SJCRH30 (cell line): ENCODE results near the gene RECQL5. TPM values are rescaled to one million over a fixed set of nuclear protein-coding genes. Genes with fewer than 3 reads are reported as not detected.
"Not testable (repeated sequence)": the region's sequence is repeated elsewhere in the genome, so short reads cannot be mapped to it uniquely, and the experiment has no call there.

Experiments
- DNase-seq, 2 experiments: peaks; one replicate each; pipeline ENCODE4 v3.0.0-alpha.2; 2015 to 2020
- H3K27ac ChIP-seq: fragments of 250-450 bp; sonication (Bioruptor Pico); 2 replicates; pipeline ENCODE4 v1.5.1; 2020; ENCODE audit warnings: mild to moderate bottlenecking, moderate library complexity
- H3K27me3 ChIP-seq: fragments of 250-450 bp; sonication (Bioruptor Pico); 2 replicates; pipeline ENCODE4 v1.5.1; 2020; ENCODE audit warnings: mild to moderate bottlenecking, moderate library complexity
- H3K36me3 ChIP-seq: fragments of 250-450 bp; sonication (Bioruptor Pico); 2 replicates; pipeline ENCODE4 v1.5.1; 2020; ENCODE audit warnings: mild to moderate bottlenecking, moderate library complexity
- H3K4me1 ChIP-seq: fragments of 250-450 bp; sonication (Bioruptor Pico); 2 replicates; pipeline ENCODE4 v1.5.1; 2020; ENCODE audit warnings: mild to moderate bottlenecking, moderate library complexity
- H3K4me3 ChIP-seq: fragments of 250-450 bp; sonication (Bioruptor Pico); 2 replicates; pipeline ENCODE4 v1.5.1; 2020; ENCODE audit warnings: mild to moderate bottlenecking, moderate library complexity
- H3K9me3 ChIP-seq: fragments of 250-450 bp; sonication (Bioruptor Pico); replicated peaks from 2 replicates; pipeline ENCODE4 v1.5.1; 2020; ENCODE audit warnings: mild to moderate bottlenecking, moderate library complexity
- total RNA-seq: library from RNA; depleted of rRNA; stranded (reverse); fragments of >200 nt; shearing (Covaris generic); gene quantifications from 2 replicates; pipeline ENCODE4 v1.2.3, GENCODE V29; 2014

RECQL5 gene
- total RNA-seq, 1 experiment from 2014 or later = 28.1 TPM

DNA sequence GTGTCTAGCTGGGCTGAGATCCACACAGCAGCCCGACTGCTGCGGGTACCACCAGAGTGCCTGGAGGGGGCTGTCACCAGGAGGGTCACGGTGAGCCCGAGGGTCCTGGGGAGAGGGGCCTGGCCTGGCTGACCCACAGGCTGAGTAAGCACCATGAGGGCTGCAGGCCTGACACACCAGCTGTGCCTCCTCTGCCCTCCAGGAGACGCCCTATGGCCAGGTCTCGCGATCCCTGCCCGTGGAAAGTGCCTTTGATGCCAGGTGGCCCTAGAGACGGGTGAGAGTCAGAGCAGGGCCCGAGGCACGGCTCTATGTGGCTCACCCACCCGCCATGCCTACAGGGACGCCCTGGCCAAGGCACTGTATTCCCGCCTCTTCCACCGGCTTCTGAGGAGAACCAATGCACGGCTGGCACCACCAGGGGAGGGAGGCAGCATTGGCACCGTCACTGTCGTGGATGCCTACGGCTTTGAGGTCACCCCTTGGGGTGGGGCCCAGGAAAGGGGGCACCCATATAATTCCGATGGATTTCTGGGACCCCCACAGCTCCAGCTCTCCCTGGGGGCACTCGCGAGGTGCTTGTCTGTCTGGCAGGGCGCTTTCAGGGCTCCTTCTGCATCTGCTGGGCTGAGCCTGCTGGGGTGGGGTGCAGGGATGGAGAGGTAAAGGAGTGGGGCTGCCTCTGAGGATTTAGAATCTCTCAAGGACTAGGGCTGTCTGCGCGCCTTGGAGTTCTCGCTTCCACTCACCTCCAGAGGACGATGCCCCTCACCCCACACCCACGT is 72.3 kb downstream of the RECQL5 start:
- Histone ChIP-seq H3K4me1 (no peaks in the 10 kb centered on the region), H3K27me3 (peaks cover 35% of the 10 kb centered on the region), H3K36me3 (no peaks in the 10 kb centered on the region), H3K9me3 (no peaks in the 10 kb centered on the region), H3K27ac (no peak overlapping the region), H3K4me3 (no peak overlapping the region)
- no peak for DNase-seq

- not testable (repeated sequence) for H3K36me3 ChIP-seq, H3K4me1 ChIP-seq, H3K4me3 ChIP-seq, H3K27ac ChIP-seq, DNase-seq, H3K9me3 ChIP-seq
- peaks cover 35% of the 10 kb centered on the region for H3K27me3 ChIP-seq
Observed at GRCh38 chr17:75593430-75593829, 73.5 kb downstream of the RECQL5 start.

DNA sequence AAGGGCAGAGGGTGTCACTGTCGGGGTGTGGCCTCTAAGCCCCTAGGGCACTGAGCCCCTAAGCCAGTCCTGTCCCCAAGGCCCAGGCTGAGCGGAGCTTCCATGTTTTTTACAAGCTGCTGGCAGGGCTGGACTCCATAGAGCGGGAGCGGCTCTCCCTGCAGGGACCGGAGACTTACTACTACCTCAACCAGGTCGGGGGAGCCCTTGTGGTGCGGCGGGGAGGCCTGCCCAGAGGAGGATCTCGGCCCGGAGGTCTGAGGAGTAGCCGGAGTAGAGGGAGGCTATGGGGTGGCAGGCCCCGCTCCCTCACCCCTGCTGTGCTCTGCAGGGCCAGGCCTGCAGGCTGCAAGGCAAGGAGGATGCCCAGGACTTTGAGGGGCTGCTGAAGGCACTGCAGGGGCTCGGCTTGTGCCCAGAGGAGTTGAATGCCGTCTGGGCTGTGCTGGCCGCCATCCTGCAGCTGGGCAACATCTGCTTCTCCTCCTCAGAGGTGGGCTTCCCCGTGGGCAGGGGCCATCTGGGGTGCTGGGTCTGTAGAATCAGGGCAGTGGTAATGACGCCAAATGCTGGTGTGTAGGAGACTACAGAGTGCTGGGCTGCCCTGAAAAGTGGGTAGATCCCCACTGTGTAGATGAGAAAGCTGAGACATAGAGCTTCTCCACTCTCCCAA is 74.5 kb downstream of the RECQL5 start:
- Histone ChIP-seq H3K36me3 (no peaks in the 10 kb centered on the region), H3K27me3 (peaks cover 37% of the 10 kb centered on the region), H3K4me3 (no peak overlapping the region), H3K27ac (no peak overlapping the region), H3K9me3 (no peaks in the 10 kb centered on the region), H3K4me1 (no peaks in the 10 kb centered on the region)
- DNase-seq = no peak

DNA sequence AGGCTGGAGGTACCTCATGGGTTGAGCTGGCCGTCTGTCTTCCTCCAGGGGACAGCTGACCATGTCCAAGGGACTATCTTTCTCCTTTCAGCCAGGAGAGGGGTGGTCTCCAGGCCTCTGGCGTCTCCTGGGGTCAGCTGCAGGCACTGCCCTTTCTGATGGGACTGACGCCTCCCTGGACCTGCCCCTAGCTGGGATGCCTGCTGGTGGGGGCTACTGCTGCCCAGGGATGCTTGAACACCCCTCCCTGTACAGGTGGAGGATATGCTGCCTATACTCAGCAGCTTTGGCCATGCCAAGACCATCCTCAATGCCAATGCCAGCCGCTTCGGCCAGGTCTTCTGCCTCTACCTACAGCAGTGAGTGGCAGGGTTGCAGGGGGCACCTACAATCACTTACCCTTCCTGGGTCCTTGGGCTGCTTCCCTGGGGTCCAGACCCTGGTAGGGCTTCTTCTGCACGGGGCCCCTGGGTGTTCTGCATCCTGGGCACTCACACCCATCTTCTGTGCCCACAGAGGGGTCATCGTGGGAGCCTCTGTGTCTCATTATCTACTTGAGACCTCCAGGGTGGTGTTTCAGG is 75.1 kb downstream of the RECQL5 start:
- H3K36me3 ChIP-seq = no peaks in the 10 kb centered on the region
- H3K4me1 ChIP-seq = no peaks in the 10 kb centered on the region
- no peaks in the 10 kb centered on the region for H3K9me3 ChIP-seq
- peaks cover 38% of the 10 kb centered on the region for H3K27me3 ChIP-seq
- H3K27ac ChIP-seq = no peak overlapping the region
- H3K4me3 ChIP-seq = no peak overlapping the region
- no peak for DNase-seq

DNA sequence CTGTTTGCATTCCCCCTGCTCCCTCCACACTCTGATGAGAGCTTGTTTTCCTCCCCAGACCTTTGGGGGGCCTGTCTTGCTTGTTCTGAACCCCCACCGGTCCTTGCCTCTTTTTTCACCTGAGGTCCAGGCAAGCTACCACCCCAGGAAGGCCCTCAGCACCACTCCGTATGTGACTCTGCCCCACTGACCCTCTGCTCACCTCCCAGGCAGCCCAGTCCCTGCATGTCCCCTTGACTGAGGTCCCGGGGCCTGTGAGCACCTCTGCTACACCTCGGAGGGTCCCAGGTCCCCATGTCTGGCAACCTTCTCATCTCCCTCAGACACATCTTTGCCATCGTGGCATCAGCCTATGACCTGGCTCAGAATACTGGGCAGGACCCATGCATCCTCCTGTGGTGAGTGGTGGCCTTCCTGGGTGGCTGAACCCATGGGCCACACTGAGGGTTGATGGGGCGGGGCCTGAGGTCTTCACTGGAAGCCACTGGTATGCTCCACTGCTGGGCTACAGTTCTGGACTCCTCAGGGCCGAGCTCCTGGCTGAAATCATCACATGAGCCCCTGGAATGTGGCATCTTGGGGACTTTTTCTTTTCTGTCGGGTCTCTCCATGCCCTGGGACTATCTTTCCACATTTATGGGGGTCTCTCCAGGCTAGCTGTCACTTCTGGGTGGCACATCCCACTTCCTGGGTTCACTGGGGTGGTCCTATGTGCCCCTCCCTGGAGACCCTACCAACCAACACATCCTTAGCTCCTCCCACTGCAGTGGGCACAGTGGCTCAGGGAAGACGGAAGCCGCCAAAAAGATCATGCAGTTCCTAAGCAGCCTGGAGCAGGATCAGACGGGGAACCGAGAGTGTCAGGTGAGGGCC is 75.9 kb downstream of the RECQL5 start:
- H3K27ac ChIP-seq = no peak overlapping the region
- DNase-seq = no peak
- H3K4me1 ChIP-seq = no peaks in the 10 kb centered on the region
- H3K4me3 ChIP-seq = no peak overlapping the region
- H3K27me3 ChIP-seq = peaks cover 31% of the 10 kb centered on the region; the same call in 1 of the 2 replicates
- H3K36me3 ChIP-seq = no peaks in the 10 kb centered on the region
- no peaks in the 10 kb centered on the region for H3K9me3 ChIP-seq

DNA sequence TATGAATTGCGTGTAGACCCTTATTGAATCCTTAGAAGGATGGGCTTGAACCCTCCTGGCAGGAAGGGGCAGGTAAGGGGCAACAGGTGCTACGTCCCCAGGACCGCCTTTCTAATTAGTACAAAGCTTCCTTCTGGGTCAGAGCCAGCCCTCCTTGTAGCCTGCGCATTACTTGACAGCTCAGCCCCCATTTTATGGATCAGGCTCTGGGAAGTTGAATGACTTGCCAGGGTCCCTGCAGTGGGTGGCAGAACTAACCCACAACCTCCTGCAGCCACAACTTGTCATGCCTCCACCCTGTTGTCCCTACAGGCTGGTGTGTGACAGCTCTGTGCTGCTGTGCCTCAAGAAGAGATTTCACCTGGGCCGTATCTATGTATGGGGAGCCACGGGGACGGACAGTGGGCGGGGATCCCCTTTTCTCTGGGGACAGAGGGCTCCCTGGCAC is 76.6 kb downstream of the RECQL5 start:
- Histone ChIP-seq H3K4me1 (no peaks in the 10 kb centered on the region), H3K27me3 (peaks cover 24% of the 10 kb centered on the region; the same call in 1 of the 2 replicates)

DNA sequence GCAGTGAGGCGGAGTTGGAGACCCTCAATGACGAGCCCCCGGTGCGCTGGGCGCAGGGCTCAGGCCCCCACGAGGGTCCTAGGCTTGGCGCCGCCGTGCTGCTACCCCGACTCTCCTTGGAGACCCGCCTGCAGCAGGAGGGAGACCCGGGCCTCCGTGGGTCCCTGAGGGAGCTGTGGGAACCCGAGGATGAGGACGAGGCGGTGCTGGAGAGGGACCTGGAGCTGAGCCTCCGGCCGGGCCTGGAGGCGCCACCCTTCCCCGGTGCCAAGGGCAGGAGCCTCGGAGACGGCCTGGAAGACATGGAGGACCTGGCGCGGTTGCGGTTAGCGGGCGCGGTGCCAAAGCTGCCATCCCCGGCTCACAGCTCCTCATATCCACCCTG is 77.0 kb downstream of the RECQL5 start:
- Histone ChIP-seq H3K4me1 (no peaks in the 10 kb centered on the region), H3K36me3 (no peaks in the 10 kb centered on the region), H3K27ac (no peak overlapping the region), H3K4me3 (peak overlapping the region; percentile 59), H3K9me3 (no peaks in the 10 kb centered on the region), H3K27me3 (peaks cover 20% of the 10 kb centered on the region; the same call in 1 of the 2 replicates)
- DNase-seq = peak in 1 of 2 experiments; percentile 9

More for the DNA sequence above, 76.6 kb downstream of the RECQL5 start:
- Histone ChIP-seq H3K36me3 (no peaks in the 10 kb centered on the region), H3K4me3 (no peak overlapping the region), H3K9me3 (no peaks in the 10 kb centered on the region), H3K27ac (no peak overlapping the region)
- no peak for DNase-seq

DNA sequence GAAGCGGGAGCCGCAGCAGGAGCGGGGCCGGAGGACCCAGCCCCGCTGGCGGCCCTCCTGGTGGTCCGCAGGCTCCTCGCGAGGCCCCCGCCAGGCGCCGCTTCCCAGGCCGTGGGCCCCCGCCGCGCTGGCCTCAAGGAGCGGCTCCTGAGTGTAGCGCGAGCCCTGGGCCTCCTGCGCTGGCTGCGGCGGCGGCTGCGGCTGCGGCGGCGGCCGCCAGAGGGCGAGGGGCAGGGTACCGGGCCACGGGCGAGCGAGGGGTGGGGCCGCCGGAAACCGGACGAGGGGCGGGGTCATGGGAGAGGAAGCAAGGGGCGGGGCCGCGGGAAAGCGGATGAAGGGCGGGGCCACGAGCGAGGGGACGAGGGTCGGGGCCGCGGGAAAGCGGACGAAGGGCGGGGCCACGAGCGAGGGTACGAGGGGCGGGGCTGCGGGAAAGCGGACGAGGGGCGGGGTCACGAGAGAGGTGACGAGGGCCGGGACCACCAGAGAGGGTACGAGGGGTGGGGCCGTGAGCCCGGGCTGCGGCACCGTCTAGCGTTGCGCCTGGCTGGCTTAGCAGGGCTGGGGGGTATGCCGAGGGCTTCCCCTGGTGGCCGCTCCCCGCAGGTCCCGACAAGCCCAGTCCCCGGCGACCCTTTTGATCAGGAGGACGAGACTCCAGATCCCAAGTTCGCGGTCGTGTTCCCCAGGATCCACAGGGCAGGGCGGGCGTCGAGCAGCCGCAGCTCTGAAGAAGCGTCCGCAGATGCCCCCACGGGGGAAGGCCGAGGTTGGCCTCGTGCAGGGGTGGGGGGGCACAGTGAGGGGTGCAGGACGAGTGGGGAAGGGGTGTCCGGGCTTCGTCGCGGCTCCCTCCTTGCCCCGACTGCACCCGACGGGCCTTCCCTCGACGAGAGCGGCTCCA is 77.7 kb downstream of the RECQL5 start:
- no peak overlapping the region for H3K27ac ChIP-seq
- no peaks in the 10 kb centered on the region for H3K9me3 ChIP-seq
- no peaks in the 10 kb centered on the region for H3K4me1 ChIP-seq
- peaks cover 13% of the 10 kb centered on the region; the same call in 1 of the 2 replicates for H3K27me3 ChIP-seq
- H3K4me3 ChIP-seq = peak overlapping the region; percentile 59
- peak; percentile 98 for DNase-seq
- no peaks in the 10 kb centered on the region for H3K36me3 ChIP-seq

- H3K36me3 ChIP-seq = no peaks in the 10 kb centered on the region
- peak overlapping the region; percentile 59 for H3K4me3 ChIP-seq
- peaks cover 11% of the 10 kb centered on the region; the same call in 1 of the 2 replicates for H3K27me3 ChIP-seq
- H3K4me1 ChIP-seq = no peaks in the 10 kb centered on the region
- H3K9me3 ChIP-seq = no peaks in the 10 kb centered on the region
- no peak overlapping the region for H3K27ac ChIP-seq
- no peak for DNase-seq
Observed at GRCh38 chr17:75588596-75589011, 78.3 kb downstream of the RECQL5 start.

- no peaks in the 10 kb centered on the region for H3K4me1 ChIP-seq
- no peak within 1 kb of the TSS for H3K27ac ChIP-seq
- H3K9me3 ChIP-seq = no peaks in the 10 kb centered on the region
- no peak for DNase-seq
- H3K36me3 ChIP-seq = no peaks in the 10 kb centered on the region
- H3K4me3 ChIP-seq = peak within 1 kb of the TSS; percentile 59
- peaks cover 11% of the 10 kb centered on the region; the same call in 1 of the 2 replicates for H3K27me3 ChIP-seq
Observed at GRCh38 chr17:75587675-75588595, 79.0 kb downstream of the RECQL5 start, which contains the start of gene MYO15B. TSS of gene MYO15B (plus strand) at chr17:75587800. CDS start at chr17:75588058, 258 bp downstream.

- Histone ChIP-seq H3K4me1 (no peaks in the 10 kb centered on the region), H3K27ac (no peak overlapping the region), H3K9me3 (no peaks in the 10 kb centered on the region; the same call in 1 of the 2 replicates), H3K4me3 (no peak overlapping the region), H3K27me3 (peaks cover 3% of the 10 kb centered on the region; the same call in 1 of the 2 replicates), H3K36me3 (no peaks in the 10 kb centered on the region)
- DNase-seq = no peak
Observed at GRCh38 chr17:75584849-75585175, 82.1 kb downstream of the RECQL5 start.

GRCh38 chr17:75583197-75583596 is 83.8 kb downstream of the RECQL5 start:
- H3K27me3 ChIP-seq = not testable (repeated sequence)

More at GRCh38 chr17:75583197-75583596, 83.8 kb downstream of the RECQL5 start:
- not testable (repeated sequence) for H3K4me3 ChIP-seq, H3K4me1 ChIP-seq, DNase-seq, H3K27ac ChIP-seq, H3K9me3 ChIP-seq, H3K36me3 ChIP-seq
